Colon (tissue), 2 donors: Measurements from ENCODE around the gene SLC25A43.

Experiments used
- FAIRE-seq: peaks from 2 replicates; lab custom pipeline; 2012; peaks lifted over from hg19 to GRCh38; lab: Jason Lieb, UNC
- donor health status: control.
- donor health status: control.

Gene SLC25A43

DNA sequence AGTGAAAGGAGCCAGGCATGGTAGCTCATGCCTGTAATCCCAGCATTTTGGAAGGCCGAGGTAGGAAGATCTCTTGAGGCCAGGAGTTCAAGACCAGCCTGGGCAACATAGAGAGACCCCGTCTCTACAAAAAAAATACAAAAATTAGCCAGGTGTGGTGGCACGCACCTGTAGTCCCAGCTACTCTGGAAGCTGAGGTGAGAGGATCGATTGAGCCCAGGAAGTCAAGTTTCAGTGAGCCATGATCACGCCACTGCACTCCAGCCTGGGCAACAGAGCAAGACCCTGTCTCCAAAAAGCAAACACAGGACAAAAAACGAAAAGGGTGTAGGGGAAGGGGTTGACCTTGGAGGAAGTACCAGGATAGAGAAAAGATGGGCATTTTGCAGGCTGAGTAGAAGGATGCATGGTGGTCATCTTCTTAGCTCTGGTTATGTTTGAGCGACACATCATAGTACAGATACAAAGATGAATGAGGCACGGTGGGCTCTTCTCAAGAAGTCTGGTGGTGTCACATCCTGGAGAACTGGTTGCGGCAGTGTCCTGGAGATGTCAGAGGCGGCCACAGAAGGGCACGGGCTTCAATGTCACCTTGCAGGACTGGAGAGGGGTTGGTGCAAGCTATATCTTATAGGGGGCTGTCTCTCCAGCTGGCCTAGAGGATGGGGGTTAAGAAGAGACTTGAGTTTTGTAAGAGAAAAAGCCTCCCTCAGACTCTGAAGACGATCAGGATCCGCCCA, 101.1 kb downstream of the SLC25A43 start:
- no peak for FAIRE-seq

DNA sequence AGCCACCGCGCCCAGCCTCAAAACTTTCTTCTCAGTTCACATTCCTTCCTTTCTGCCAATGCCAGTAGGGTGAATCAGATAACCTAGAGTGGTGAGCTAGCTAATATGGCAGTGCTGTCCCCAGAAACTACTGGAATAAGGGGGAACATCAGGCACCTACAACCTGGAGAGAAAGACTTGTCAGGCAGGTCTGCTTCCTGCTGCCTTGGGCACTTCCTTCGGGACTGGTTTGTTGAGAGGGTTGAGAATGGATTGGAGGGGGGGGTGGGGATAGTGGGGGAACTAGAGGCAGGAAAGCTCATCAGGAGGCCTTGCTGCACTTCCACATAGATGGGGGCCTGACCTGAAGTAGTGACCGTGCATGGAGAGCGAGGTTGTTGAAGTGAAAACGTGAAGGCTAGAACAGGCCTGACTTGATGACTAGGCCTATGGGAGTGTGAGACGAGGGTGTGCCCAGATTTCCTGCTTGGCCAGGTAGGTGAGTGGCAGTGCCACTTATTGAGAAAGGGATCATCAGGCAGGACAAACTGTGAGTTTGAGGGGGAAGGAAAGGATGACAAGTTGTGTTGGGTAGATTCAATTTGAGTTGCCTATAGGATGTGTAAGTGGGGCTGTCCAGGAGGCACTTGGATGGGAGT, 102.5 kb downstream of the SLC25A43 start:
- no peak for FAIRE-seq

- FAIRE-seq = no peak
These were observed 103.8 kb downstream of the SLC25A43 start for GRCh38 chrX:119502727-119503483.

GRCh38 chrX:119503484-119503861, 104.3 kb downstream of the SLC25A43 start:
- no peak for FAIRE-seq
